OCI-LY7 (cell line): ENCODE measurements around the gene ZBP1. TPM values are rescaled to one million over a fixed set of nuclear protein-coding genes. Genes with fewer than 3 reads are reported as not detected.

Experiments used
- BruUV-seq: library from RNA; stranded (reverse); fragments of 400-500 nt; replicated peaks from 2 replicates; lab custom pipeline; 2021; lab: Mats Ljungman, UMichigan
- CTCF ChIA-PET: fragments of 300-600 bp; sonication (Branson Sonifier 250); formaldehyde crosslinking; loops from one replicate; lab custom pipeline; 2022; ENCODE audit warnings: antibody characterized with exemption; ENCODE audit not compliant: unreplicated experiment; lab: Charles Lee
- POLR2A ChIA-PET: fragments of 300-600 bp; sonication (Branson Sonifier 250); formaldehyde crosslinking; loops from one replicate; lab custom pipeline; 2022; ENCODE audit warnings: antibody characterized with exemption; lab: Charles Lee
- DNase-seq: peaks from one replicate; pipeline ENCODE4 v3.0.0-alpha.2; 2015; ENCODE audit warnings: low spot score
- H2AFZ ChIP-seq: fragments of 200-600 bp; sonication (generic), shearing (Covaris generic); 2 replicates; pipeline ENCODE4 v1.6.1; 2014; ENCODE audit warnings: mild to moderate bottlenecking, antibody characterized with exemption, low read length, moderate library complexity
- H3K27ac ChIP-seq: fragments of 200-600 bp; sonication (generic); 2 replicates; pipeline ENCODE4 v1.5.1; 2014; ENCODE audit warnings: mixed run types, low read depth, mild to moderate bottlenecking, moderate library complexity, low read length, inconsistent platforms; ENCODE audit not compliant: poor library complexity, severe bottlenecking
- H3K36me3 ChIP-seq: fragments of 200-600 bp; sonication (generic); 2 replicates; pipeline ENCODE4 v1.6.1; 2014; ENCODE audit warnings: mild to moderate bottlenecking, antibody characterized with exemption, low read length, moderate library complexity, mixed read lengths; ENCODE audit not compliant: insufficient read depth
- H3K4me1 ChIP-seq: fragments of 200-600 bp; sonication (generic); 2 replicates; pipeline ENCODE4 v1.5.1; 2014; ENCODE audit warnings: mild to moderate bottlenecking, low read length; ENCODE audit not compliant: insufficient read depth, poor library complexity, severe bottlenecking
- H3K4me2 ChIP-seq: fragments of 200-600 bp; sonication (generic); 2 replicates; pipeline ENCODE4 v1.6.1; 2014; ENCODE audit warnings: mild to moderate bottlenecking, low read length
- H3K4me3 ChIP-seq: fragments of 200-600 bp; sonication (generic); 2 replicates; pipeline ENCODE4 v1.5.1; 2014; ENCODE audit warnings: mild to moderate bottlenecking, low read depth, low read length; ENCODE audit not compliant: poor library complexity, severe bottlenecking
- H3K79me2 ChIP-seq: fragments of 200-600 bp; sonication (generic); 2 replicates; pipeline ENCODE4 v1.6.1; 2016; ENCODE audit warnings: low read depth, mild to moderate bottlenecking, low read length, moderate library complexity, mixed read lengths; ENCODE audit not compliant: insufficient read depth
- H3K9me2 ChIP-seq: fragments of 200-600 bp; sonication (generic); 2 replicates; pipeline ENCODE4 v1.6.1; 2016; ENCODE audit warnings: mild to moderate bottlenecking, low read length, mixed read lengths; ENCODE audit not compliant: insufficient read depth
- H3K9me3 ChIP-seq: fragments of 200-600 bp; sonication (generic); 2 replicates; pipeline ENCODE4 v1.6.1; 2014; ENCODE audit warnings: mild to moderate bottlenecking, mixed run types, low read length, mixed read lengths
- H4K20me1 ChIP-seq: fragments of 200-600 bp; sonication (generic); 2 replicates; pipeline ENCODE4 v1.6.1; 2014; ENCODE audit warnings: mild to moderate bottlenecking, antibody characterized with exemption, low read length, moderate library complexity, mixed read lengths; ENCODE audit not compliant: insufficient read depth
- CTCF ChIP-seq: fragments of 200-600 bp; sonication (generic); conservative IDR thresholded peaks from 2 replicates; pipeline ENCODE4 v1.5.1; 2014; ENCODE audit warnings: mild to moderate bottlenecking, antibody characterized with exemption, low read length, moderate library complexity, mixed read lengths
- EZH2phosphoT487 ChIP-seq: fragments of 200-600 bp; sonication (generic); IDR thresholded peaks from 2 replicates; pipeline ENCODE4 v1.6.1; 2018; ENCODE audit warnings: low read depth, borderline replicate concordance, mild to moderate bottlenecking, mixed run types, antibody characterized with exemption, low read length, moderate library complexity, mixed read lengths
- intact Hi-C: fragments of 100-400 bp; cut with micrococcal nuclease; formaldehyde crosslinking; loops from one replicate; pipeline ENCODE4 v1.10.0; 2022; ENCODE audit not compliant: unreplicated experiment
- total RNA-seq, 2 experiments: library from RNA; depleted of rRNA in 1 of 2; stranded (reverse); fragments of >200 nt in 1 of 2; shearing (Covaris generic) in 1 of 2; gene quantifications; 2 replicates each; pipeline ENCODE4 v1.2.3, GENCODE V29; 2014 to 2022

ZBP1 gene
- total RNA-seq, 2 experiments from 2014 or later = 1.5 to 3.7 TPM

- POLR2A ChIA-PET = no interaction called here
These were observed 47.9 kb upstream of the ZBP1 start for GRCh38 chr20:57667924-57668782.

GRCh38 chr20:57667388-57667787 lies 47.2 kb upstream of the ZBP1 start:
- TF ChIP-seq EZH2phosphoT487 (no peak), CTCF (no peak)
- ChIA-PET CTCF (no interaction called here), POLR2A (no interaction called here)
- intact Hi-C loops = no loop called here
- H3K9me3 ChIP-seq = no peaks in the 10 kb centered on the region
- DNase-seq = no peak
- no peaks in the 10 kb centered on the region for H3K9me2 ChIP-seq
- no peak overlapping the region for H3K4me2 ChIP-seq
- no peaks in the 10 kb centered on the region for H3K79me2 ChIP-seq
- no peak overlapping the region for H3K4me3 ChIP-seq
- no peaks in the 10 kb centered on the region for H3K4me1 ChIP-seq
- no peak overlapping the region for H2AFZ ChIP-seq
- no peak overlapping the region for H3K27ac ChIP-seq
- no peaks in the 10 kb centered on the region for H3K36me3 ChIP-seq
- no peaks in the 10 kb centered on the region for H4K20me1 ChIP-seq
- BruUV-seq = no TSS peak

More at GRCh38 chr20:57667924-57668782, 47.9 kb upstream of the ZBP1 start:
- TF ChIP-seq CTCF (no peak), EZH2phosphoT487 (no peak)
- Histone ChIP-seq H3K79me2 (no peaks in the 10 kb centered on the region), H3K9me2 (no peaks in the 10 kb centered on the region), H3K27ac (no peak overlapping the region), H4K20me1 (no peaks in the 10 kb centered on the region), H3K4me2 (no peak overlapping the region), H3K4me3 (no peak overlapping the region), H3K4me1 (no peaks in the 10 kb centered on the region), H3K36me3 (no peaks in the 10 kb centered on the region), H3K9me3 (no peaks in the 10 kb centered on the region), H2AFZ (no peak overlapping the region)
- no peak for DNase-seq
- BruUV-seq = no TSS peak
- CTCF ChIA-PET = no interaction called here
- intact Hi-C loops = no loop called here

GRCh38 chr20:57666834-57667157 lies 46.6 kb upstream of the ZBP1 start:
- BruUV-seq = no TSS peak
- Histone ChIP-seq H3K4me2 (no peak overlapping the region), H3K79me2 (no peaks in the 10 kb centered on the region), H3K9me2 (no peaks in the 10 kb centered on the region), H2AFZ (no peak overlapping the region), H4K20me1 (no peaks in the 10 kb centered on the region), H3K27ac (no peak overlapping the region), H3K4me3 (no peak overlapping the region), H3K36me3 (no peaks in the 10 kb centered on the region), H3K4me1 (no peaks in the 10 kb centered on the region), H3K9me3 (no peaks in the 10 kb centered on the region)
- DNase-seq = no peak
- intact Hi-C loops = no loop called here
- POLR2A ChIA-PET = no interaction called here
- CTCF ChIA-PET = no interaction called here
- TF ChIP-seq CTCF = no peak
- TF ChIP-seq EZH2phosphoT487 = no peak
